H1 (cell line): ENCODE data around the gene HK2. TPM values are rescaled to one million over a fixed set of nuclear protein-coding genes. Genes with fewer than 3 reads are reported as not detected.

Experiments used
- HDAC2 ChIP-seq, 2 experiments: fragments of 300-600 bp in 1 of 2; sonication (generic) in 1 of 2; IDR thresholded peaks; 2 replicates each; pipeline ENCODE4 v1.6.1; 2011 to 2012; ENCODE audit warnings: low read depth in 2 of 2, low read length in 2 of 2, mild to moderate bottlenecking in 2 of 2, moderate library complexity in 2 of 2, borderline replicate concordance in 1 of 2, inconsistent platforms in 1 of 2
- SAP30 ChIP-seq: fragments of 300-600 bp; sonication (generic); IDR thresholded peaks from 2 replicates; pipeline ENCODE4 v1.7.1; 2012; ENCODE audit warnings: low read length, moderate library complexity, mild to moderate bottlenecking, inconsistent platforms; ENCODE audit not compliant: insufficient read depth, insufficient replicate concordance
- TBP ChIP-seq: IDR thresholded peaks from 2 replicates; pipeline ENCODE4 v1.6.1; 2011; ENCODE audit warnings: low read depth, low read length, improper control_type of control experiment
- polyA plus RNA-seq, 7 experiments: library from polyadenylated mRNA; depleted of rRNA in 3 of 7; stranded (reverse) in 5 of 7; unstranded in 2 of 7; fragments of >200 nt in 5 of 7; fragments of 200-250 nt in 2 of 7; gene quantifications; 1 replicate in 5 of 7; 2 replicates in 1 of 7; 4 replicates in 1 of 7; pipeline versions ENCODE4 v1.2.1 to v1.2.3, GENCODE V29; 2011 to 2013; ENCODE audit warnings: missing spikeins in 2 of 7, mixed read lengths in 2 of 7
- total RNA-seq: library from RNA; stranded (reverse); fragmentation: NEBNext Ultra II Directional; extraction: Animal tissue kit (Norgen Biotek cat#: 25700); gene quantifications from 2 replicates; pipeline ENCODE4 v1.2.1, GENCODE V29; 2021

Gene HK2
- total and polyA plus RNA-seq, 2 of the 8 experiments (the other 6 are each of a cell fraction or from before 2014, with no cell fraction given), result 22.1 to 61.9 TPM

- TF ChIP-seq HDAC2 (IDR thresholded peaks at IDR 0.05; ENCODE audit: borderline replicate concordance in 1 of 2, low read depth in 2 of 2, low read length in 2 of 2) (no peak), TBP (no peak), SAP30 (no peak)
Measured at GRCh38 chr2:74902281-74902860, 68.4 kb downstream of the HK2 start (continued).
